ENCODE measurements around the gene VAV2.

VAV2 gene

DNA sequence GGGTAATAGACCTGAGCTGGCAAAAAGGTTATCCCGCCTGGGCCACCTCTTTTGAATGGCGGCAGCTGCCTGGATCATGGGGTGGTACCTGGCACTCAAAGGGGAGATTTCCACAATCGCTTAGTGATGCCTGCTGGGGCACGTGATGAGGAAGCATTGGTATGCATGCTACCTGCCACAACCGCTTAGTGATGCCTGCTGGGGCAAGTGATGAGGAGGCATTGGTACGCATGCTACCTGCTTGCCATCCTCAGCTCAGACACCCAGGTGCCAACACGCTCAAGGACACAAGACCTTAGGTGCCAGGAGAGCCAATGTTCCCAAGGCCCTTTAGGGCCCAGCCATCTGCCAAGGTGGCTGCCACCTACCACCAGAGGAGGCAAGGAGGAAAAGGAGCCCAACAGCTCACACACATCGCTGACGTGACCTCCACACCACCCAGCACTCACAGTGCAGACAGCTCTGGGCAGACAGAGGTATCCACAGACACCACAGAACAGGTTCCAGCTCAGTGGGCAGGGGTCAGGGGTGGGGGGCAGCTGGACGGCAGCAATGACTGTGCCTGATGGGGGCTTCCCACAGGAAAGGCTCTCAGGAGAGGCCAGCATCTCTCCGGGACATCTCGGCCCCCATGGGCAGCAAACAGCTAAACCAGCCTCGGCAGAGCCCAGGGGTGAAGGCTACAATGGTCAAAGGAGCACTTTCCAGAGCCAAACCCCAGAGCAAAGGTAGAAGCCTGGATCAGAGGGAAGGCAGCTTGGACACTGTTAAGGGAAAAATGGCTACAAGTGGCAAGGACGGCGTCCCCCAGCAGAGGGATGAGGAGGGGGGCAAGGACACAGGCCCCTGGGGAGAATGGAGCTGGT is 210.9 kb downstream of the VAV2 start:
- no peak for DNase-seq (ENCODE audit: low spot score)

DNA sequence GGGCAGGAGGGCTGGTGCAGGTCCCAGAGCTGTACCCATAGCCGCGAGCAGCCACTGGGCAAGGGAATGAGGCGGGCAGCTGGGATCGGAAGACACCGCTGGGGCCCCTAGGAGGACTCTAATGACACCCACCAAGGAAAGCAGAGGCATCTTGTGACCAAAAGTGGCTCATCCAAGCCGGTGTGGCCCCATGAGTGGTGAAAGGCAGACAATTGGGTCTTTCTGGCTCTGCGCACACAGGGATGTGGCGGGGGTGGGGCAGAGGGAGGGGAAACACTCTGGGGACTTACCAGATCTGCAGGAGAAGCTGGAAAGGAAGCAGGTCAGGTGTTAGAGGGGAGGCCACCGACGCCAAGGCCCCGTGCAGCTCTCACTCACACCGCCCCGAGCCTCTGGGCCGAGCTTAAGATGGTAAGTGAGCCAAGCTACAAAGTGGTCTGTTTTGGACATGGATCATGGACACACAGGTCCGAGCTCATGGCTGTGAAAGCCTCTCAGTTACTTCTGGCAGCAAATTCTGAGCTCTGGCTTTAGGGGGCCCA is 211.6 kb downstream of the VAV2 start:
- DNase-seq (ENCODE audit: low spot score): no peak

DNA sequence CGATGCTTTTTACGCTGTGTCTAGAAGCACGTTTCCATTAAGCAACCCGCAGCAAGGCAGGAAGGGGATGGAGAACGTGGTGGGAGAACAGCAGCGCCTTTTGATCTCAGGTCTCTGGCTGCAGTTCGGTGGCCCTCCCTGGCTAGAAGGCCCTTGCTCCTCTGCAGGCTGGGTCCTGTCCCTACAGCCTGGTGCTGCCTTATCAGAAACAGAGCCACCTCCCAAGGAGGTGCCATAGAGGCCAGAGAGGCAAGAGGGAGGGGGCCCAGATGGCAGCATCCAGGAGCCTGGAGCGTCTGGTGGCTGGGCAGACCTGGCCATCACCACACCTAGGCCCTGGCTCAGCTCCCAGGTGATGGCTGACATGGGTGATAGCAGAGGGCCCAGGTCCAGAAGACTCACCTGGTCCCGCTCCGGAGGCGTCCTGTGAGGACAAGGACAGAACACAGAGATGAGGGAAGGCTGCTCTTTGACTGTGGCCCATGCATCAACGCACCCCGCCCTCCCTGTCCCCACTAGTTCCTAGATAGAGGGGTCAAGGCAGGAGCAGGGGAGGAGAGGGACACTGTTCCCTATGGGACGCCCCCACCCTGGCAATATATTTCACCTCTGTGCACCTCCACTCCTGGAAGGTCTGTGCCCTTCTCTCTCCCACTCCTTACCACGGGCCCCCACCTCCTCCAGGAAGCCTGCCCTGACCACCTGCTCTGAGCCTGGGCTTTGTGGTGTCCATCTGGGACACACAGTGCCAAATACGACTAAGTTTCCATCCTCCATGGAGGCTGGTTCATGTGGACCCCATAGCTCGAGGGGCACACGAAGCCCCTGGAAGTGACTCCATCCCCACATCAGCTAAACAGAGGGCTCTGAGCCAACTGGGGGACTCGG is 212.4 kb downstream of the VAV2 start:
- no peak for DNase-seq (ENCODE audit: low spot score)

DNA sequence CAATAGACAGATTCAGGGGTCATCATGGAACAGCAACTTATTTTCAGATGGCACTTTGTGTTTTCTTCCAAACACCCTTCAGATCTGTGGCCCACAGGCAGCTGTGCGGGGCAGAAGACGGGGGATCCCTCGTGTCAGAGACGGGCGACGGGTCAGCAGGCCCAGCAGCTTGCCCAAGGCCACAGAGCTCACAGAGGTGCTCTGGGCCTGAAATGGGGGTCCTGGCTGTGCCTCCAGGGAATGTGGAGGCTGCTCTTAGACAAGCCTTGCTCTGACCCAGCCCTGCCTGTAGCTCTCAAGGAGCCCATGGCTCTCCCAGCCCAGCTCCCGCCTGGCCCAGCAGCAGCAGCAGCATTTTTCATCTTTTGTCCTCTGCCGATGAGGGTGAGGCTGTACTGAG is 213.0 kb downstream of the VAV2 start:
- no peak for DNase-seq (ENCODE audit: low spot score)

DNA sequence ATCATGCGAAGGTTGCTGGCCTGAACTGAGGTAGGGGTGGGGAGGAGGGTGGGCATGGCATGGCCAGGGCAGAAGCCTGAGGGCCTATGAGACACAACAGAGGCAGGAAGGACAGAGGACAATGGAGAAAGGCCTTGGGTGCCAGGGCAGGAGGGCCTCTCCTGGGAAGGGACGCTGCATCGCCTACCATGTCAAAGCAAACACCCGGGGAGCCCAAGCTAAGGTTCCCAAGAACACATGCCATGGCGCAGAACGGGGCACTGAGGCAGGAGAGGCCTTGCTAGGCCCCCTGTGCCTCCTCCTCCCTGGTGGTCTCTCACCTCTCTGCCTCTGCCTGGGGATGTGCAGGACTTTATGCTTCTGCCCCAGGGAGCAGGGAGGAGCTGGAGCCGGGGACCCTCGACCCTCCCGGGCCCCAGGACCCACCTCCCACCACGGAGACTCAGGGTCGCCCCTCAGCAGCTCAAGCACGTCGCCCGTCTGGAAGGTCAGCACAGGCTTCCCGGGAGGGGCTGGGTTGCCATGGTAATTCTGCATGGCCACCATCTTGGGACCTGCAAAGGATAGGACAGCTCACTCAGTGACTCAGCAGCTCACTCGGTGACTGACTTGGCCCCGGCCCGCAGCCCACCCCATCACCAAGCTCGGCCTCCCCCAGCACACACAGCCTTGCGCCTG is 213.6 kb downstream of the VAV2 start:
- DNase-seq (ENCODE audit: low spot score): no peak

DNA sequence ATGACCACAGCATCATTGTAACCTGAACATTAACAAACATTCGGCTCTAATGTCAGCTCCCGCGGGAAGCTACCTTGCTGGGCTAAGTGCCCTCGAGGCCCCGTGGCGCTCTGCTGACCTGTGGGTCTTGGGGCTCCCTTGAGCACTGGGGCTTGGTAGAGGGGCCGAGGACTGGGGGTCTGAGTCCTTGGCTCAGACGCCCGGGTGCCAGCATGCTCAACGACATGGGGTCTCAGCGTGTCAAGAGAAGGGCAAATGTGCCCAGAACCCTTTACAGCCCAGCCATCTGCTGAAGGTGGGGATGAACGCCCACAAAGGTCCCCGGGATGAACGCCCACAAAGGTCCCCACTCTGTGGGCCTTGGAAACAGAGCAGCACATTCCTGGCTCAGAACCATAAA is 214.3 kb downstream of the VAV2 start:
- no peak for DNase-seq (ENCODE audit: low spot score)

DNA sequence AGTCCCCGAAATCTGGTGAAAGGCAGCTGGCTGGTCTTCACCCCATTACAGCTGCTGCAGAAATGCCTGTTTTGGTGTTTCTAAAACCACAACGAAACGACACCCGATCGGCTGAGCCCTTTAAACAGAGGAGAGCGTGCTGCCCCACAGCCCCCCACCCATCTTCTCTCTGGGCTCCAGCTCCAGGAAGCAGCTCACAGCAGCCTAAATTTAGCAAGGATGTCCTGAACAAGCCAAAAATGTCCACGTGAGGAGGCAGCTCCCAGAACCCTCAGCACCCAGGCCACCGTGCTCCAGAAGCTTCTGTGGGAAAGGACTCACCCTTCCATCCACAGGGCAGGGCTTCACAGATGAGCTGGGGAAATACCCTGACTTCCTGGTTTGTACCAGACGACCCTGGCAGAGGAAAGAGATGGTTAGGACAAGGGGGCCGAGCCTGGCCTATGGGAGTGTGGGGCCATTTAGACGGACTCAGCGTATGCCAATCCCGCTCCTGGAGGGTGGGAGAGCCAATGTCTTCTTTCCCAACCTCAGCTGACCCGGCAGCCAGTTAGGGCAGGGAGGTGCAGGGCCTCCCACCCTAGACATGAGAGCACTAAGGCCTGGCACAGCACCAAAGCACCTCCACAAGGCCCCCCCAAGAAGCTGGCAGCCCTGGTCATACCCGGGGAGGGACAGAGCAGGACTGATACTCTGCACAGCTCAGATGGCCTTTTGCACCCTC is 214.9 kb downstream of the VAV2 start:
- DNase-seq (ENCODE audit: low spot score): no peak

DNA sequence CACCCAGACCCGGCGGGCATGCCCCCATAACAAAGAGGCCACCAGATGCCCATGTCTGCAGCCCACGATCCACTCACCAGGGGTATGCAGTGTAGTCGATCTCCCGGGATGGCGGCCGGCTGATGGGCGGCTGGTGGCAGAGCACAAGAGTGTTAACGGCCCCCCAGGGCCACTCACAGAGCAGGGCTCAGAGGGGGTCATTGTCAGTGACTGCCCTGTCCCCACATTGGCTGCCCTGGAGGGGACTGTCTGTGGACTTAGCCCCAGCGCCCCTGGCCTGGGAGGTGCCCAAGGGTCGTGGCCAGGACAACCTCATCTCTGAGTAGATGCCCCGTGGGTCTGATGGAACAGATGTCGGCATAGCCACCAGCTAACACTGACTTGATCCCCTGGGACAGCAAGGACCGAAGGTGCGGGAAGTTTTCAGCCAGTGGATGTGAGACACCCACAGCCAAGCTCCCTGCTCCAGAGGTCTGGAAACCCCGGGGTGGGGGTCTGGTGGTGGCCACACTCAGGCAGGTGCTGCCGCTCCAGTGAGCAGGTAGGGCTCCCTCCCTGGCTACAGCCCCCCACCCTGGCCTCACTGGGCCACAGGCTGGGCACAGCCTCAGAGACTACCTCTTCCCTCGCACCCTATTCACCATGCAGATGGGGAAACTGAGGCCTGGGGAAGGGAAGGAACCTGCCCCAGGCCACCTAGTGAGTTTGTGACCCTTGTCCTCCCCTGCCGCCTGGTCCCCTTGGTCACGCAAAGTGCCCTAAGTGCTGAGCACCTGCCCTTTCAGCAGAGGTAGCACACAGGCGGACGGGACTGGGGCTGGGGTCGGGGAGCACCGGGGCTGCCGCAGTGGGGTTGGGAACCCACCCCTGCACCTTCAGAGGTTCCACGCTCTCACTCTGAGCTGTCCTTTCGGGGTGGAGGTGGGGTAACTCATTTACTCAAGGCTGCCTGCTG is 215.9 kb downstream of the VAV2 start:
- no peak for DNase-seq (ENCODE audit: low spot score)

DNA sequence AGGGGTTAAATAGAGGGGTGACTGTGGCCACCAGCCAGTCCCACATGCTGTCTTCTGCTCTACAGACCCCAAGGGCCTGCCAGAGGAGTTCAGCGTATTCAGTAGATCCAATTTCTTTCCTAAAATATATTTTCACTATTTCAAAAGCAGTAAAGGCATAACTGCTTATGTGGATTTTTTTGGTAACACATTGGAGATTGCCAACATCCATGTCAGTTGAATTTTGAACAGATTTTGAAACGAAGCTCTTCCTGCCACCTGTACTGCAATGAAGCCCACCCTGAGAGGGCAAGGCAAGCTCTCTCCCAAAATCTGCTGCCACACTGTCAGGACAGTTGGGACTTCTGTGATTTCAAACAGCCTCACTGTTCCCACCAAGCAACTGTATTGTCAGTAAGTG is 216.8 kb downstream of the VAV2 start:
- no peak for DNase-seq (ENCODE audit: low spot score)

DNA sequence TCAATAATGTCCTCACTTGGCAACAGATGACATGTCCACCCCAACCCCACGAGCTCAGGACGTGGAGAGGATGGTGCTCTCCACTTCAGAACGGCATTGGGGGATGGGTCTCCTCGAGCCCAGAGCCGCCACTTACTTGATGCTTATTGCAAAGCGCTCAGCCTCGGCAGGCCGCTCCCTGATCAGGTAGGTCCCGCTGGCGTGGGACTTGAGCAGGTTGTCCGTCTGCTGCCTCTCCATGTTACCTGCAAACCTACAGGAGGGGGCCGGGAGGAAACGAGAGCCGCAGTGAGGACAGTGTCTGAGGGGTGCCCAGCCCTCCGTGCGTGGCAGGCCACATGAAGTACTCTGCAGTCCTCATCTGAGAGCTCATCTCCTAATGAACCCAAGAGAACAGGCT is 217.3 kb downstream of the VAV2 start:
- no peak for DNase-seq (ENCODE audit: low spot score)

DNA sequence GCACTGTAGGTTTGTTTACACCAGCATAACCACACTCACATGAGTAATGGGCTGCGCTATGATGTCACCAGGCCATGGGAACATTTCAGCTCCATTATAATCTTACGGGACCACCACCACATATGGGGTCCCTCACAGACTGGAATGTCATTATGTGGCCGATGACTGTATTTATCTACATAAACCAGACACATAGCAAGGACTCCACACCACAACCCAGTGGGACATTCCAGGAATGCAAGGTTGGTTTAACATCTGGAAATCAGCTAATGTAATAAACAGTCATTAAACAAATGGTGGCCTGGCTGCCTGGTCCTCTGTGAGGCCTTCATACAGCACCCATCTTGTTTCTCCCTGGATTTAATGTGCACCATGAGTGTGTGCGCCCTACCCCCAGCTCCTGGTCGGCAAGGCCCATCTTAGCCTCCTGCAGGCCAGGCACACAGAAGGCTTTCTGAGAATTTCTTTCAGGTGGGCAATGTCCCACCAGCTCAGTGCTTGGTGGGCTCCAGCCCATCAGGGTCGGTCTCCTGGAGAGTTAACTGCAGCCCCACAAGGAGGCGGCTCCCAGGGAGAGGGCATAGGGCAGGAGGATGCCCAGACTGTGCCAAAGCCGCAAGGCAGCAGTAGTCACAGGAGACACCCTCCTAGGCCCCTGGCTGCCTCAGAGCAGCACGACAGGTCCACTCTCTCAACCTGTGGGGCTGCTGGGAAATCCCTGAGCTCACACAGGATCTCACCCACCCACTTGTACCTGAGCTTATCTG is 218.1 kb downstream of the VAV2 start:
- DNase-seq (ENCODE audit: low spot score): no peak

DNA sequence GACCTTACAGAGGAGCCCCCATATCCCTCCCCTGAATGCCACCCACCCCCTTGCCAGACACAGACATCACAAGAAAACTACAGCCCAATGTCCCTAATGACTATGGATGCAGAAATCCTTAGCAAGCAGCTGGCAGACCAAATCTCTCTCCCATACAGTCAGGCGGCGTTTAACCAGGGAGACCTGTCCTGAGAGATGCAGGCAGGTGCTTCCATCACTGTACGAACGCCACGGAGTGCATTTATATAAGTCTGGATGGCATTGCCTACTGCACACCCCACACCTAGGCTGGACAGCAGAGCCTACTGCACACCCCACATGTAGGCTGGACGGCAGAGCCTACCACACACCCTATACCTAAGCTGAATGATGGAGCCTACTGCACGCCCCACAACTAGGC is 219.5 kb downstream of the VAV2 start:
- DNase-seq (ENCODE audit: low spot score): no peak

DNA sequence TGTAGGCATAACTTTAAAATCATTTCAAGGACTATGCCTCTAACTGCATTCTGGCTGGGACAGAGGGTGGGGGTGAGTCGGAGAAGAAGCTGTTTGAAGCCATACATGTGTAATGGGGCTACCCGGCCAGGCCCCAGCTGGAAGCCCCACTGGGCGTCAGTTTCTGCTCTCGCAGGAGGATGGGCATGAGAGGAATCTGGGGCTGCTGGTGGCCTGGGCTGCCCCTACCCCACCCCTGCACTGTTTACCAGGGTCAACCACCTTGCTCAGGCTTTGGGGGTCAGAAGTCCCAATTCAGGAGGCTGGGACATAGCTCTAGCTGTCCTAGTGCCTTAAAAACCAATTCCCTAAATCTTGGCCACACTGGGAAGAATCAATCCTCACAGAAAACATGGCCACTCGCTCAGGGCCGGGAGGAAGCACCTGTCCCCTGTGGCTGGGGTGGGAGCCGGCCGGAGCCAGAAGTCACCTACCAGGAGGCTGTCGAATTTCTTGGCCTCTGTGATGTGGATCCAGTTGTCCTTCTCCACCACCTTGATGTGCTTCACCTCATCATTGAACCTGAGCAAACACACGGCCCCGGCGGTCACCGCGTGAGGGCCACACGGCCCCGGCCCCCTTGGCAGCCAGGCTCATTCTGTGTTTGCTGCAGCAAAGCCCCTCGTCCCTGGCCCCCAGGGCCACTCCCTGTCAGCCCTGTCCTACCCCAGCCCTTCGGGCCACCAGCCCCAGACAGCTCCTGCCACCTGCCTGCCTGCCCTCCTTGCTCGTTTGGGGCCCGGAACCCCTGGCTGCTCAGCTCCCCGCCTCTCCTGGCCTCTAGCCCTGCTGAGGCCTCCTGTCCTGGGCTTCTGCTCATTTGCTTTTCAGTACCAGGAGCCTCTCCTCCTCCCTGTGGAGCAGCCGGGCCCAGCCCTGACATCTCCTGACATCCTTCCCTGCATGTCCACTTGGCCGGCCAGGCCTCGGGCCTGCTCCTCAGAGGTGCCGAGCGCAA is 220.3 kb downstream of the VAV2 start:
- no peak for DNase-seq (ENCODE audit: low spot score)

DNA sequence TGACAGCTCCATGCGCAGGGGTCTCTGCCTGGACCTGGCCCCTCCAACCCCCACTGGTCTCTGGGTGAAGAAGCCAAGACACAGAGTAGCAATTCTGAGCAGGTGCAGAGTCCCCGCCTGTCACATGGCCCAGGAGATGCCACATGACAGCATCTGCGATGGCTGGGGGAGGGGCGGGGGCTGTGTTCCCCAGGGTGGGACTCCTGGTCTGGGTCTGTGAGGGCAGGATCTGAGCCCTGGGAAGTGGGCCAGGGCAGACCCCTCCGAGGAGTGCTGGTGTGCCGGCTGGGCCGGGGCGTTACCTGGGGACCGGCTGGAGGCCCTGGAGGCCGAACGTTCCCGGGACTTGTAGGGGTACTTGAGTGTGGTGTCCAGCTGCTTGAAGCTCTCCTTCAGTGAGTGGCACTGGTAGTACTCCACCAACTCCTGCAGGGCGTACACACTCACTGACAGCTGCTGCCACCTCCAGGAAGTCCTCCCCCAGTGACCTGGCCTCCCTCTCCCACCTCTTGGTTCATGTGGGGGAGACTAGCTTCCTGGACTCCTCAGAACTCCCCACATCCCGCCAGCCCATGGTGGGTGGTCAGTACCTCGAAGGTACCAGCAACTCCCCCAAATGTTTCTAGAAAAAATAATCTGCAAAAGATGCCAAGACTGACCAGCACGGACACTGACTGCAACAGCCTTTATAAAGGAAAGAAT is 221.9 kb downstream of the VAV2 start:
- DNase-seq (ENCODE audit: low spot score): no peak

DNA sequence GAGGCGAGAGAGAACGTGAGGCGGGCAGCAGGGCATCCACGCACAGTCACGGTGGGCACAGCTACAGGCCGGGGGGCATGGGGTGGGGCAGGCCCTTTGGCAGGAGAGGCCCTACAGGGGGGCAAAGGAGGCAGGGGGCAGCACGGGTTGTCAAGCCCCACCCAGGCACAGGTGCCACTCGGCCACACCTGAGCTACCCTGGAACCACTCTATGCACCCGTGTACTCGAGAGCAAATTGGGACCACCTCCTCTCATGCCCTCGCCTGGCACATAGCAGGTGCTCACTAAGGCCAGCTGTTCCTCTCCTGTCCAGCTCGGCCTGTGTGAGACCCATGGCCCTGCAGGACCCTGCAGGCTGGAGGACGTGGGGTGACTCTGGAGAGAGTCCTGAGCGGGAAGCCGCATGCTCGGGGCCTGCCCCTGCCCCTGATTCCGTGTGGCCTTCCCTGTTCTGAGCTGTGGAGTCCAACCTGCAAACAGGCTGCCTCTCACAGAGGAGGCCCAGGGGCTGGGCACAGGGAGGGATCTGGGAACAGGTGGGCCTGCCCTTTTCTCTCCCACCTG is 222.5 kb downstream of the VAV2 start:
- DNase-seq (ENCODE audit: low spot score): no peak

DNA sequence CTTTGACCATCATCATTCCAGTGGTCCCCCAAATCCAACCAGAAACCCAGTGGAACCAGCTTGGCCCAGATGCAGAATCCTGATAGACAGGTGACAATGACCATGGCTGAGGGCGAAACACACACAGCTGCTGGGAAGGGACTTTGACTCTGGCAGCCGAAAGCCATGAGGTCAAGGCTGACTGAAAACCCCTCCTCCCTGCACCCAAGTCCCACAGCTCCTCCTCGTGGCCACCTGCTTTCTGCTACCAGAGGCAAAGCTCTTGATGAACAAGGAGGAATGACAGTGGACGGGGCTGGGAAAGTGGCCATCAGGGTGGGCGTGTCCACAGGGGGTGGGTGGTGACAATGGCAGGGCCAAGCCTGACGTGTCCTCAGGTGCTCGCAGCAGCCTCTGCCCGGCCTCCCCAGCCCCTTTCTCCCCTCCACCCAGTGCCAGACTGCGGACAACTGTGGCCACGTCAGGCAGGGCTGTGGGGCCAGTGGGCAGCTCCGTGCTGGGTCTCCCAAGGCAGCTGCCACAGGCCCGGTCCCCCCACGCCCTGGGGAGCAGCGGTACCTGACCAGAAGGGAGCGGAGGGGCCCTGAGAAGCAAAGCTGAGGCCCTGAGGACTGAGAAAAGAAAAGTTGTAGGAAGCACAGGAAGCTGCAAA is 223.1 kb downstream of the VAV2 start:
- no peak for DNase-seq (ENCODE audit: low spot score)

DNA sequence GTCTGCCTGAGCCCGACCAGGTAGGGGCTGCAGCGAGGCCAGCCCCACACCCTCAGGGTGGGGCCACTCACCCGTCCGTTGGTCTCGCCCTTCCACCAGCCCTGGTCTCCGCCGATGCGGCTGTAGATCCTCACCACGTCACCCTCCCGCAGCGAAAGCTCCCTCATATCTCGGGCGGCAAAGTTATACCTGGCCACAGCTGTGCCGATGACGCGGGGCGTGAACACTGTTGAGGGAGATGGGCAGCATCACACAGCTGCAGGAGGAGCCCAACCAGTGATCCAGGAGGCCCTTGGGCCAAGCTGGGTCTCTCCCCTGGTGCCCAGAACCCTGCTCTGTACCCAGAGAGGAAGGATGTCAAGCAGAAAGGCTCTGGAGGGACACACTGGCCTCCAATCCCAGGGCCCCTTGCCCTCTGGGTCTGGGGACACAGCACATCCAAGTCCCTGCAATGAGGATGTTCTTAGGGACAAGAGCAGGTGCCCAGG is 223.7 kb downstream of the VAV2 start:
- DNase-seq (ENCODE audit: low spot score): no peak

Measured in hematopoietic multipotent progenitor cell treated with erythropoietin and hydrocortisone succinate and interleukin-3 and kit ligand, for 15 days (in vitro differentiated cells).